CD4-positive, alpha-beta T cell (primary cell): ENCODE data around the gene CFAP61. TPM values are rescaled to one million over a fixed set of nuclear protein-coding genes. Genes with fewer than 3 reads are reported as not detected.

Experiments used
- ATAC-seq: fragments of 200-7000 bp; cut with Tn5 transposase; one replicate; pipeline ENCODE4 v1.10.0; 2022; ENCODE audit warnings: mild to moderate bottlenecking; ENCODE audit not compliant: poor library complexity
- CTCF ChIA-PET: fragments of 350-600 bp; sonication (Branson Sonifier 250); formaldehyde crosslinking; loops from one replicate; lab custom pipeline; 2021; ENCODE audit warnings: antibody characterized with exemption, inconsistent platforms; lab: Charles Lee
- POLR2A ChIA-PET: fragments of 350-600 bp; sonication (Branson Sonifier 250); formaldehyde crosslinking; loops from one replicate; lab custom pipeline; 2021; ENCODE audit warnings: antibody characterized with exemption, inconsistent platforms; lab: Charles Lee
- DNase-seq, 14 experiments: peaks; one replicate each; pipeline ENCODE4 v3.0.0-alpha.2; 2013 to 2020; ENCODE audit warnings: mixed read lengths in 2 of 14
- H3K27ac ChIP-seq, 2 donors: one replicate each; pipeline versions ENCODE4 v1.5.1 to v1.7.0; 2013; ENCODE audit warnings: low read length in 2 of 2, low read depth in 1 of 2, mild to moderate bottlenecking in 1 of 2
- H3K27me3 ChIP-seq, 2 experiments: 1 replicate in 1 of 2; 2 replicates in 1 of 2; pipeline versions ENCODE4 v1.6.1 to v1.7.0; 2013; ENCODE audit warnings: low read length in 2 of 2, control low read depth in 1 of 2, mild to moderate bottlenecking in 1 of 2, moderate library complexity in 1 of 2; ENCODE audit not compliant: insufficient read depth in 2 of 2, control insufficient read depth in 1 of 2
- H3K36me3 ChIP-seq: one replicate; pipeline ENCODE4 v1.6.1; 2013; ENCODE audit warnings: low read length, control low read depth; ENCODE audit not compliant: insufficient read depth
- H3K4me1 ChIP-seq: one replicate; pipeline ENCODE4 v1.6.1; 2013; ENCODE audit warnings: low read length, control low read depth; ENCODE audit not compliant: insufficient read depth
- H3K4me3 ChIP-seq: one replicate; pipeline ENCODE4 v1.5.1; 2013; ENCODE audit warnings: mild to moderate bottlenecking, low read length, moderate library complexity
- H3K9me3 ChIP-seq, 2 experiments: 1 replicate in 1 of 2; 2 replicates in 1 of 2; pipeline versions ENCODE4 v1.6.1 to v1.7.0; 2013; ENCODE audit warnings: low read length in 2 of 2, mild to moderate bottlenecking in 2 of 2, control low read depth in 1 of 2, moderate library complexity in 1 of 2; ENCODE audit not compliant: control insufficient read depth in 1 of 2, insufficient read depth in 1 of 2
- H3K27ac Mint-ChIP-seq: one replicate; pipeline ENCODE4 v1.8.0; 2020; ENCODE audit warnings: mixed read lengths
- H3K27me3 Mint-ChIP-seq: one replicate; pipeline ENCODE4 v1.8.0; 2021; ENCODE audit warnings: mixed read lengths
- H3K36me3 Mint-ChIP-seq: one replicate; pipeline ENCODE4 v1.8.0; 2021; ENCODE audit warnings: low read depth, mixed read lengths
- H3K4me1 Mint-ChIP-seq: one replicate; pipeline ENCODE4 v1.8.0; 2021; ENCODE audit warnings: low read depth, mixed read lengths
- H3K4me3 Mint-ChIP-seq: one replicate; pipeline ENCODE4 v1.8.0; 2020; ENCODE audit warnings: mild to moderate bottlenecking, mixed read lengths
- H3K9me3 Mint-ChIP-seq: one replicate; pipeline ENCODE4 v1.8.0; 2020; ENCODE audit warnings: mixed read lengths
- CTCF ChIP-seq: fragments of 200-600 bp; IDR thresholded peaks from one replicate; pipeline ENCODE4 v1.8.0; 2022; ENCODE audit warnings: antibody characterized with exemption, mild to moderate bottlenecking
- intact Hi-C, 2 experiments: fragments of 100-400 bp; cut with DNase I in 1 of 2; cut with micrococcal nuclease in 1 of 2; formaldehyde crosslinking; loops; one replicate each; pipeline versions ENCODE4 v1.15.1 to v1.9.0; 2023 to 2025; cut with DNase I, micrococcal nuclease
- total RNA-seq, 174 experiments: library from RNA in 2 of 174; stranded (reverse) in 2 of 174; gene quantifications; one replicate each; pipeline ENCODE4 v1.2.3 and lab custom pipeline; 2021 to 2026

The CFAP61 gene
- total RNA-seq, 2 experiments from 2014 or later: not detected

- no peak overlapping the region for H3K27ac ChIP-seq
- ChIA-PET POLR2A (no interaction called here), CTCF (no interaction called here)
- no peak for DNase-seq
- Mint-ChIP-seq H3K4me1 (no peaks in the 10 kb centered on the region), H3K4me3 (no peak overlapping the region), H3K27me3 (peaks cover 31% of the 10 kb centered on the region), H3K27ac (no peak overlapping the region), H3K9me3 (no peaks in the 10 kb centered on the region), H3K36me3 (no peaks in the 10 kb centered on the region)
- intact Hi-C loops: no loop called here
- H3K36me3 ChIP-seq: no peaks in the 10 kb centered on the region
- H3K27me3 ChIP-seq: peaks cover 3 to 4% of the 10 kb centered on the region in 2 experiments
- no peak for TF ChIP-seq CTCF
- no peaks in the 10 kb centered on the region for H3K4me1 ChIP-seq
- no peaks in the 10 kb centered on the region for H3K9me3 ChIP-seq
- H3K4me3 ChIP-seq: no peak overlapping the region
- no peak for ATAC-seq
These were observed 144.3 kb downstream of the CFAP61 start for GRCh38 chr20:20196610-20197009.

- H3K4me1 Mint-ChIP-seq: no peaks in the 10 kb centered on the region
- H3K9me3 Mint-ChIP-seq: no peaks in the 10 kb centered on the region
- CTCF ChIA-PET: no interaction called here
- peaks cover 36% of the 10 kb centered on the region for H3K27me3 Mint-ChIP-seq
- Histone ChIP-seq H3K9me3 (no peaks in the 10 kb centered on the region), H3K36me3 (no peaks in the 10 kb centered on the region), H3K4me1 (no peaks in the 10 kb centered on the region), H3K4me3 (no peak overlapping the region), H3K27me3 (peaks cover 0 to 4% of the 10 kb centered on the region in 2 experiments), H3K27ac (no peak overlapping the region)
- DNase-seq: no peak
- TF ChIP-seq CTCF: no peak
- H3K27ac Mint-ChIP-seq: no peak overlapping the region
- intact Hi-C loops: no loop called here
- no peak for ATAC-seq
- H3K36me3 Mint-ChIP-seq: no peaks in the 10 kb centered on the region
- H3K4me3 Mint-ChIP-seq: no peak overlapping the region
- POLR2A ChIA-PET: no interaction called here
These were observed 145.7 kb downstream of the CFAP61 start for GRCh38 chr20:20198011-20198410.

- H3K9me3 ChIP-seq: no peaks in the 10 kb centered on the region
- DNase-seq: no peak
- no peak for TF ChIP-seq CTCF
- Mint-ChIP-seq H3K27ac (no peak overlapping the region), H3K9me3 (no peaks in the 10 kb centered on the region), H3K4me1 (no peaks in the 10 kb centered on the region), H3K4me3 (no peak overlapping the region), H3K27me3 (peaks cover 33% of the 10 kb centered on the region), H3K36me3 (no peaks in the 10 kb centered on the region)
- ChIA-PET POLR2A (no interaction called here), CTCF (no interaction called here)
- no peaks in the 10 kb centered on the region for H3K36me3 ChIP-seq
- peaks cover 4 to 5% of the 10 kb centered on the region in 2 experiments for H3K27me3 ChIP-seq
- H3K4me1 ChIP-seq: no peaks in the 10 kb centered on the region
- intact Hi-C loops: no loop called here
- H3K27ac ChIP-seq: no peak overlapping the region
- no peak overlapping the region for H3K4me3 ChIP-seq
- no peak for ATAC-seq
These were observed 147.2 kb downstream of the CFAP61 start for GRCh38 chr20:20199361-20200160.
